Superior temporal gyrus (tissue), 1 donor: ENCODE measurements around the gene FLT3.

Experiments
- DNase-seq: peaks from one replicate; pipeline ENCODE4 v3.0.0-alpha.2; 2016; ENCODE audit errors: extremely low spot score

Gene FLT3

GRCh38 chr13:28001837-28002473 is 98.4 kb downstream of the FLT3 start:
- DNase-seq = no peak

GRCh38 chr13:28001049-28001448 is 99.3 kb downstream of the FLT3 start:
- DNase-seq = no peak

GRCh38 chr13:28000567-28000966 is 99.8 kb downstream of the FLT3 start:
- DNase-seq = no peak

- peak; percentile 22 for DNase-seq
Measured at GRCh38 chr13:27997904-27998522, 102.4 kb downstream of the FLT3 start.

- DNase-seq = no peak
Measured at GRCh38 chr13:27991881-27992280, 108.5 kb downstream of the FLT3 start.

- no peak for DNase-seq
Measured at GRCh38 chr13:27988520-27988919, 111.9 kb downstream of the FLT3 start, which contains the start of gene URAD. Gene URAD (minus strand): TSS chr13:27988693. CDS start chr13:27988637, 56 bp downstream.

GRCh38 chr13:27985600-27985999 is 114.8 kb downstream of the FLT3 start:
- DNase-seq = no peak

- DNase-seq = no peak
Measured at GRCh38 chr13:27982361-27982760, 118.0 kb downstream of the FLT3 start.

- no peak for DNase-seq
Measured at GRCh38 chr13:27981006-27981708, 119.2 kb downstream of the FLT3 start.

GRCh38 chr13:27980280-27980998 is 119.9 kb downstream of the FLT3 start:
- no peak for DNase-seq

- DNase-seq = no peak
Measured at GRCh38 chr13:27979765-27980279, 120.6 kb downstream of the FLT3 start.

GRCh38 chr13:27979001-27979643 is 121.3 kb downstream of the FLT3 start:
- no peak for DNase-seq

- DNase-seq = no peak
Measured at GRCh38 chr13:27978301-27978968, 121.9 kb downstream of the FLT3 start.

GRCh38 chr13:27977476-27978300 is 122.7 kb downstream of the FLT3 start:
- no peak for DNase-seq

GRCh38 chr13:27976362-27977091 is 123.8 kb downstream of the FLT3 start:
- DNase-seq = no peak

GRCh38 chr13:27975564-27976361 is 124.6 kb downstream of the FLT3 start:
- DNase-seq = no peak

- no peak for DNase-seq
Measured at GRCh38 chr13:27973961-27974662, 126.3 kb downstream of the FLT3 start.

- DNase-seq = no peak
Measured at GRCh38 chr13:27973291-27973690, 127.1 kb downstream of the FLT3 start.
